BE2C (cell line): ENCODE measurements around the gene HLF.

ENCODE experiments used
- DNase-seq: peaks from one replicate; pipeline ENCODE4 v3.0.0-alpha.2; 2020
- H3K27me3 ChIP-seq: fragments of 250-450 bp; sonication (Bioruptor Pico); 2 replicates; pipeline ENCODE4 v1.5.1; 2020; ENCODE audit warnings: mild to moderate bottlenecking
- H3K36me3 ChIP-seq: fragments of 250-450 bp; sonication (Bioruptor Pico); 2 replicates; pipeline ENCODE4 v1.5.1; 2020; ENCODE audit warnings: mild to moderate bottlenecking
- H3K4me1 ChIP-seq: fragments of 250-450 bp; sonication (Bioruptor Pico); 2 replicates; pipeline ENCODE4 v1.5.1; 2020
- H3K4me3 ChIP-seq: 2 replicates; pipeline ENCODE4 v1.5.1; 2011; ENCODE audit warnings: low read depth, low read length
- H3K9me3 ChIP-seq: fragments of 250-450 bp; sonication (Bioruptor Pico); 2 replicates; pipeline ENCODE4 v1.5.1; 2020
- CTCF ChIP-seq: IDR thresholded peaks from 2 replicates; pipeline ENCODE4 v1.5.1; 2012; ENCODE audit warnings: mild to moderate bottlenecking, low read depth, low read length

HLF gene

GRCh38 chr17:55299890-55300289 lies 35.1 kb downstream of the HLF start:
- H3K4me3 ChIP-seq, result no peak overlapping the region
- no peak for DNase-seq
- no peaks in the 10 kb centered on the region for H3K27me3 ChIP-seq
- no peak for TF ChIP-seq CTCF
- H3K9me3 ChIP-seq, result no peaks in the 10 kb centered on the region
- H3K4me1 ChIP-seq, result no peaks in the 10 kb centered on the region
- H3K36me3 ChIP-seq, result no peaks in the 10 kb centered on the region

GRCh38 chr17:55300479-55301290 lies 35.9 kb downstream of the HLF start:
- Histone ChIP-seq H3K27me3 (no peaks in the 10 kb centered on the region), H3K9me3 (no peaks in the 10 kb centered on the region), H3K4me1 (no peaks in the 10 kb centered on the region), H3K36me3 (no peaks in the 10 kb centered on the region), H3K4me3 (no peak overlapping the region)
- DNase-seq, result no peak
- TF ChIP-seq CTCF, result no peak

GRCh38 chr17:55301521-55302406 lies 37.0 kb downstream of the HLF start:
- DNase-seq, result peak; percentile 26
- H3K9me3 ChIP-seq, result no peaks in the 10 kb centered on the region
- H3K36me3 ChIP-seq, result no peaks in the 10 kb centered on the region
- TF ChIP-seq CTCF, result no peak
- H3K4me3 ChIP-seq, result no peak overlapping the region
- no peaks in the 10 kb centered on the region for H3K27me3 ChIP-seq
- H3K4me1 ChIP-seq, result no peaks in the 10 kb centered on the region

- TF ChIP-seq CTCF, result no peak
These were observed 37.6 kb downstream of the HLF start for GRCh38 chr17:55302407-55302787.

GRCh38 chr17:55303008-55303493 lies 38.3 kb downstream of the HLF start:
- Histone ChIP-seq H3K27me3 (no peaks in the 10 kb centered on the region), H3K4me1 (no peaks in the 10 kb centered on the region), H3K36me3 (no peaks in the 10 kb centered on the region), H3K4me3 (no peak overlapping the region), H3K9me3 (no peaks in the 10 kb centered on the region)
- no peak for TF ChIP-seq CTCF
- no peak for DNase-seq

More at GRCh38 chr17:55302407-55302787, 37.6 kb downstream of the HLF start:
- no peak overlapping the region for H3K4me3 ChIP-seq
- no peaks in the 10 kb centered on the region for H3K9me3 ChIP-seq
- no peaks in the 10 kb centered on the region for H3K36me3 ChIP-seq
- H3K4me1 ChIP-seq, result no peaks in the 10 kb centered on the region
- no peaks in the 10 kb centered on the region for H3K27me3 ChIP-seq
- DNase-seq, result no peak
